Neural cell (in vitro differentiated cells): ENCODE measurements around the gene SLC13A3.

Experiments
- EP300 ChIP-seq: fragments of 450-650 bp; conservative IDR thresholded peaks from 2 replicates; pipeline ENCODE4 v1.6.1; 2014; ENCODE audit warnings: antibody characterized with exemption, mild to moderate bottlenecking, moderate library complexity; ENCODE audit not compliant: poor library complexity, severe bottlenecking
- EZH2 ChIP-seq: fragments of 200-600, 300-800 bp; shearing (Covaris generic), sonication (generic); IDR thresholded peaks from 2 replicates; pipeline ENCODE4 v1.6.1; 2014; ENCODE audit warnings: antibody characterized with exemption, low read length, borderline replicate concordance, mild to moderate bottlenecking; ENCODE audit not compliant: insufficient read depth, poor library complexity, severe bottlenecking
- TF ChIP-seq, protein P1 (sequence below): fragments of 450-650 bp; IDR thresholded peaks from 2 replicates; pipeline ENCODE4 v1.5.1; 2014; ENCODE audit warnings: antibody characterized with exemption, mild to moderate bottlenecking, moderate library complexity; ENCODE audit not compliant: poor library complexity, severe bottlenecking

DNA sequence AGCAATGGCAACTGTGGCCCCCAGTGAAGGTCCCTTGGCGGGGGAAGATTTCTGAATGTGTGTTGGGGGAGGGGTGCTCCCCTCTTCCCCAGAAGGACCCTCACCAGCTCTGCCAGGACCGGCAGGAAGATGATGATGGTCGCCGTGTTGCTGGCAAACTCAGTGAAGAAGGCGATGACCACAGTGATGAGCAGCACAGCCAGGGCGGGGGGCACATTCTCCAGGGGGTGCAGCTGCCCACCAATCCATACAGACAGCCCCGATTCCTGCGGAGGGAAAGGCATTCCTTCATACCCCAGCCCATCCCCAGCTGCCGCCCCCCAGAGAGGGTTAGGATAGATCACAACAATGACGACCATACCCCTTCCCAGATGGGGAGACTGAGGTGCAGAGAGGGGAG is 85.1 kb downstream of the SLC13A3 start:
- TF ChIP-seq, protein P1, sequence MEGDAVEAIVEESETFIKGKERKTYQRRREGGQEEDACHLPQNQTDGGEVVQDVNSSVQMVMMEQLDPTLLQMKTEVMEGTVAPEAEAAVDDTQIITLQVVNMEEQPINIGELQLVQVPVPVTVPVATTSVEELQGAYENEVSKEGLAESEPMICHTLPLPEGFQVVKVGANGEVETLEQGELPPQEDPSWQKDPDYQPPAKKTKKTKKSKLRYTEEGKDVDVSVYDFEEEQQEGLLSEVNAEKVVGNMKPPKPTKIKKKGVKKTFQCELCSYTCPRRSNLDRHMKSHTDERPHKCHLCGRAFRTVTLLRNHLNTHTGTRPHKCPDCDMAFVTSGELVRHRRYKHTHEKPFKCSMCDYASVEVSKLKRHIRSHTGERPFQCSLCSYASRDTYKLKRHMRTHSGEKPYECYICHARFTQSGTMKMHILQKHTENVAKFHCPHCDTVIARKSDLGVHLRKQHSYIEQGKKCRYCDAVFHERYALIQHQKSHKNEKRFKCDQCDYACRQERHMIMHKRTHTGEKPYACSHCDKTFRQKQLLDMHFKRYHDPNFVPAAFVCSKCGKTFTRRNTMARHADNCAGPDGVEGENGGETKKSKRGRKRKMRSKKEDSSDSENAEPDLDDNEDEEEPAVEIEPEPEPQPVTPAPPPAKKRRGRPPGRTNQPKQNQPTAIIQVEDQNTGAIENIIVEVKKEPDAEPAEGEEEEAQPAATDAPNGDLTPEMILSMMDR: no peak
- TF ChIP-seq EZH2: no peak
- TF ChIP-seq EP300: no peak
